Left ventricle myocardium inferior (tissue), 1 donor: ENCODE results near the gene NTMT1. TPM values are rescaled to one million over a fixed set of nuclear protein-coding genes. Genes with fewer than 3 reads are reported as not detected.

Source experiments
- DNase-seq: peaks from one replicate; pipeline ENCODE4 v3.0.0-alpha.2; 2020
- H3K27ac ChIP-seq: fragments of 200-600 bp; replicated peaks from 2 replicates; pipeline ENCODE4 v1.8.0; 2021
- H3K27me3 ChIP-seq: fragments of 200-600 bp; 2 replicates; pipeline ENCODE4 v1.8.0; 2021; ENCODE audit warnings: low read depth
- H3K36me3 ChIP-seq: fragments of 200-600 bp; 2 replicates; pipeline ENCODE4 v1.8.0; 2021
- H3K4me1 ChIP-seq: fragments of 200-600 bp; 2 replicates; pipeline ENCODE4 v1.8.0; 2021
- H3K4me3 ChIP-seq: fragments of 200-600 bp; 2 replicates; pipeline ENCODE4 v1.8.0; 2021; ENCODE audit warnings: mild to moderate bottlenecking, moderate library complexity
- H3K9me3 ChIP-seq: fragments of 200-600 bp; replicated peaks from 2 replicates; pipeline ENCODE4 v1.8.0; 2021
- intact Hi-C: fragments of 100-400 bp; cut with micrococcal nuclease; formaldehyde crosslinking; loops from one replicate; pipeline ENCODE4 v1.11.0; 2022
- total RNA-seq: library from RNA; stranded (reverse); fragmentation: NEBNext Ultra II Directional; extraction: Animal tissue kit (Norgen Biotek cat#: 25700); gene quantifications from one replicate; pipeline ENCODE4 v1.2.1, GENCODE V29; 2021
- TF ChIP-seq, protein P1 (sequence below): fragments of 200-600 bp; IDR thresholded peaks from 2 replicates; pipeline ENCODE4 v1.8.0; 2021; ENCODE audit warnings: antibody characterized with exemption, mild to moderate bottlenecking, borderline replicate concordance
- donor health status: DM: no; HTN: yes; CAD: no; lungs with severe emphysema.

The NTMT1 gene
- total RNA-seq, 1 donor from 2014 or later, result 63.4 TPM

GRCh38 chr9:129637673-129638439 lies 11.9 kb downstream of the NTMT1 start:
- Histone ChIP-seq H3K9me3 (no peaks in the 10 kb centered on the region), H3K27ac (no peak overlapping the region)

DNA sequence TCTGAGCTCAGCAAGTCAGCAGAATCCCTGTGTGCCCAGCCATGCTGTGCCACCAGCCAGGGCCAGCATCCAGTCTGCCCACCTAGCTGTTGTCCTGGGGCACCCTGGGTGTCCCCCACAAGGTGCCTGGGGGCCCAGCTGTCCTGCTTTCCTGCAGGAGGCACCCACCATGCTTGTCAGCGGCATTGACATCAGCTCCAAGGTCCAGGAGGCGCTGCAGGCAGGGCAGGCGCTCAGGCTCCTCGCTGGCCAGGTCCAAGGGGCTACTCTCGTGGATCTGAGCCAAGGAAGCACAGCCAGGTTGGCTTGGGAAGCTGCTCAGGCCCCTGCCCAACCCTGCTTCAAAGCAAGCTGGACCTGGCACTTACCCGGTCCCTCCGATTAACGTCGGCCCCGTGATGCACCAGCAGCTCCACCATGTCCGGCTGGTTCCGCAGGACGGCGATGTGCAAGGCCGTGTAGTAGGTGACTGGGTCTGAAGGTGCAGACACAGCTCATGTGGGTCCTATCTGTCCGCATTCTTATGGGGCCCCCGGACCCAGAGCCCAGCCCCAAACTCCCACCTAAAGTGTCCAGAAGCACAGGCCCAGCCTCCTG lies 13.2 kb downstream of the NTMT1 start:
- TF ChIP-seq, protein P1, sequence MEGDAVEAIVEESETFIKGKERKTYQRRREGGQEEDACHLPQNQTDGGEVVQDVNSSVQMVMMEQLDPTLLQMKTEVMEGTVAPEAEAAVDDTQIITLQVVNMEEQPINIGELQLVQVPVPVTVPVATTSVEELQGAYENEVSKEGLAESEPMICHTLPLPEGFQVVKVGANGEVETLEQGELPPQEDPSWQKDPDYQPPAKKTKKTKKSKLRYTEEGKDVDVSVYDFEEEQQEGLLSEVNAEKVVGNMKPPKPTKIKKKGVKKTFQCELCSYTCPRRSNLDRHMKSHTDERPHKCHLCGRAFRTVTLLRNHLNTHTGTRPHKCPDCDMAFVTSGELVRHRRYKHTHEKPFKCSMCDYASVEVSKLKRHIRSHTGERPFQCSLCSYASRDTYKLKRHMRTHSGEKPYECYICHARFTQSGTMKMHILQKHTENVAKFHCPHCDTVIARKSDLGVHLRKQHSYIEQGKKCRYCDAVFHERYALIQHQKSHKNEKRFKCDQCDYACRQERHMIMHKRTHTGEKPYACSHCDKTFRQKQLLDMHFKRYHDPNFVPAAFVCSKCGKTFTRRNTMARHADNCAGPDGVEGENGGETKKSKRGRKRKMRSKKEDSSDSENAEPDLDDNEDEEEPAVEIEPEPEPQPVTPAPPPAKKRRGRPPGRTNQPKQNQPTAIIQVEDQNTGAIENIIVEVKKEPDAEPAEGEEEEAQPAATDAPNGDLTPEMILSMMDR, result no peak
- DNase-seq, result no peak
- peaks cover 56% of the 10 kb centered on the region for H3K36me3 ChIP-seq

More at GRCh38 chr9:129637673-129638439, 11.9 kb downstream of the NTMT1 start:
- TF ChIP-seq, protein P1, result no peak
- no peak for DNase-seq
- no peak overlapping the region for H3K4me3 ChIP-seq
- no peaks in the 10 kb centered on the region for H3K27me3 ChIP-seq
- peaks cover 36% of the 10 kb centered on the region for H3K4me1 ChIP-seq
- intact Hi-C loops, result no loop called here
- peaks cover 68% of the 10 kb centered on the region for H3K36me3 ChIP-seq

GRCh38 chr9:129639756-129640085 lies 13.8 kb downstream of the NTMT1 start:
- Histone ChIP-seq H3K4me1 (peaks cover 32% of the 10 kb centered on the region), H3K4me3 (no peak overlapping the region), H3K9me3 (no peaks in the 10 kb centered on the region), H3K27me3 (no peaks in the 10 kb centered on the region), H3K36me3 (peaks cover 50% of the 10 kb centered on the region), H3K27ac (no peak overlapping the region)
- intact Hi-C loops, result loop anchor here (10.0 kb wide), 1 partner anchor 145 kb away; no protein-coding TSS in a partner anchor
- TF ChIP-seq, protein P1, result no peak
- DNase-seq, result no peak

More for the DNA sequence above, 13.2 kb downstream of the NTMT1 start:
- intact Hi-C loops, result no loop called here
- Histone ChIP-seq H3K9me3 (no peaks in the 10 kb centered on the region), H3K4me1 (peaks cover 32% of the 10 kb centered on the region), H3K27me3 (no peaks in the 10 kb centered on the region), H3K27ac (no peak overlapping the region), H3K4me3 (no peak overlapping the region)

DNA sequence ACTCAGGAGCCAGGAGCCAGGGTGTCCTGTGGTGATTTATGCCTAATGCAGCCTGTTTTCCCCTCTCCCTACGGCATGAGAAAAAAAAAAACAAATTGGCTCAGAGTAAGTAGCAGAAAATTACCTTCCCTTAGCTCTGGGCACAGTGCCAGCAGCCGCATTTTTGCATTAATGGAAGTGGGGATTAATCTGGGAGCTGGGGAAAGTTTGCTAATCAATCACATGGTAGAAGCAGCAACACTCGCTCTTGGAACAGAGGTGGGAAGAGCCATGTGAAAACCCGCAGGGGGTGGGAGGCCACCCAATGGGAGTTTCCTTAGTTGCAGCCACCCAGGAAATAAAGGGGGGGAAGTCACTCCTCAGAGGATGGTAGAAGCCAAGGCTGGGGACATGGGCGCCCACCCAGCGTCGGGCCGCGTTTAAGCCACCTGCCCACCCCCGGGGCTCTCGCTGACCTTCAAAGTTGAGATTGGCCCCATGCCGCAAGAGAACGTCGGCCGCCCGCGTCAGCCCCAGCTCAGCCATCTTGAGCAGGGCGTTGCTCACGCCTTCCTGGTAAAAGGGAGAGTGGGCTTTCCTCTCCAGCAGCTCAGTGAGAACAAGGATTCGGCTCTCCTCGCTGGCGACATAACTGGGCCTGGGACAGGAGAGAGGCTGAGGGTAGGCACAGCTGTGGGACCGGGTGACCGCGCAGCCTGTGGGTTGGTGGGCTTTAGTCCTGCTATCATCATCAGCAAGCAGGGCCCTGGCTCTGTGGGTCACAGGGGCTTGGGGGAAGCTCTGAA lies 14.3 kb downstream of the NTMT1 start:
- H3K4me3 ChIP-seq, result peak overlapping the region; percentile 99

More for the DNA sequence above, 14.3 kb downstream of the NTMT1 start:
- Histone ChIP-seq H3K9me3 (no peaks in the 10 kb centered on the region), H3K4me1 (peaks cover 32% of the 10 kb centered on the region), H3K36me3 (peaks cover 44% of the 10 kb centered on the region), H3K27ac (no peak overlapping the region), H3K27me3 (no peaks in the 10 kb centered on the region)
- intact Hi-C loops, result loop anchor here (10.0 kb wide), 1 partner anchor 145 kb away; no protein-coding TSS in a partner anchor
- TF ChIP-seq, protein P1, result no peak
- no peak for DNase-seq
